GM12892 (cell line): ENCODE data around the gene CCDC201.

ENCODE experiments used
- POLR2A ChIP-seq: IDR thresholded peaks from 2 replicates; pipeline ENCODE4 v1.6.1; 2011; ENCODE audit warnings: low read depth, low read length, control low read depth
- TAF1 ChIP-seq: IDR thresholded peaks from 2 replicates; pipeline ENCODE4 v1.6.1; 2011; ENCODE audit warnings: low read depth, mild to moderate bottlenecking, control low read depth, low read length, borderline replicate concordance

DNA sequence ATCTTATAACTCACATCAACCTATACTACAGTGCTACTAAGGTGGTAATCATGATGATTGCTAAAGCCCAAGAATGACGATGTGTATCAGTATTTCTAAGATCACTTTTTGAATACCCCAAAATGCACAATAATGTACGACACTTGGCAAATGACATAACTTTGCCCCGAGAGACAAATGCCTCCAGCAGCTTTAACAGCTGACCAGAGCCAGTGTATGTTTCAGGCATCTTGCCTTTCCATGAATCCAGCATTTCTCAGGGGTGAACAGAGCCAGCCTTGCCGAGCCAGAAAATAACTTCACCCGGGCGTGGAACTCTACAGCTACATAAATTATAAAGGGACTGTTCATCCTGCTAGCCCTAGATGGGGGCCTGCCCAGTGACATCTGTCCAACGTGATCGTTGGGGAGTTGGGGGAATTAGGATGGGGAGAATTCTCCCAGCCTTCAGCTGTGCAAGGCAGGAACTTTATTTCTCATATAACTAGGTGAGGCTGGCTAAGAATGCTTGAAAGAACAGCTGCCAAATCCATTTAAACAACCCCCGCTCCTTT lies 46.4 kb upstream of the CCDC201 start:
- no peak for TF ChIP-seq POLR2A
- no peak for TF ChIP-seq TAF1
